ENCODE results near the gene KLHL29.

Gene KLHL29

GRCh38 chr2:23657371-23657770, 272.4 kb downstream of the KLHL29 start:
- TF ChIP-seq MAX (IDR thresholded peaks at IDR 0.05; ENCODE audit: low read depth, low read length) (no peak), CTCF (IDR thresholded peaks at IDR 0.05; ENCODE audit: low read depth, low read length) (no peak), POLR2A (IDR thresholded peaks at IDR 0.05; ENCODE audit: extremely low read depth, insufficient read length) (no peak)
- no peak for DNase-seq (ENCODE audit: low read depth)
- H3K4me3 ChIP-seq (ENCODE audit: low read depth, low read length), result no peak overlapping the region

GRCh38 chr2:23657934-23658333, 273.0 kb downstream of the KLHL29 start:
- DNase-seq (ENCODE audit: low read depth), result no peak
- H3K4me3 ChIP-seq (ENCODE audit: low read depth, low read length), result no peak overlapping the region
- no peak for TF ChIP-seq MYC (IDR thresholded peaks at IDR 0.05; ENCODE audit: low read depth, low read length)
- TF ChIP-seq POLR2A (IDR thresholded peaks at IDR 0.05; ENCODE audit: extremely low read depth, insufficient read length), result no peak
- TF ChIP-seq CTCF (IDR thresholded peaks at IDR 0.05; ENCODE audit: low read depth, low read length), result no peak
- TF ChIP-seq MAX (IDR thresholded peaks at IDR 0.05; ENCODE audit: low read depth, low read length), result no peak

- TF ChIP-seq POLR2A (IDR thresholded peaks at IDR 0.05; ENCODE audit: extremely low read depth, insufficient read length), result no peak
- TF ChIP-seq CTCF (IDR thresholded peaks at IDR 0.05; ENCODE audit: low read depth, low read length), result no peak
- no peak for TF ChIP-seq MAX (IDR thresholded peaks at IDR 0.05; ENCODE audit: low read depth, low read length)
- no peak for TF ChIP-seq MYC (IDR thresholded peaks at IDR 0.05; ENCODE audit: low read depth, low read length)
- H3K4me3 ChIP-seq (ENCODE audit: low read depth, low read length), result no peak overlapping the region
- no peak for DNase-seq (ENCODE audit: low read depth)
Observed at GRCh38 chr2:23658466-23658942, 273.5 kb downstream of the KLHL29 start.

GRCh38 chr2:23659328-23659727, 274.3 kb downstream of the KLHL29 start:
- no peak for DNase-seq (ENCODE audit: low read depth)
- H3K4me3 ChIP-seq (ENCODE audit: low read depth, low read length), result no peak overlapping the region
- no peak for TF ChIP-seq CTCF (IDR thresholded peaks at IDR 0.05; ENCODE audit: low read depth, low read length)
- no peak for TF ChIP-seq POLR2A (IDR thresholded peaks at IDR 0.05; ENCODE audit: extremely low read depth, insufficient read length)
- no peak for TF ChIP-seq MYC (IDR thresholded peaks at IDR 0.05; ENCODE audit: low read depth, low read length)
- TF ChIP-seq MAX (IDR thresholded peaks at IDR 0.05; ENCODE audit: low read depth, low read length), result no peak

GRCh38 chr2:23659773-23660172, 274.8 kb downstream of the KLHL29 start:
- H3K4me3 ChIP-seq (ENCODE audit: low read depth, low read length), result no peak overlapping the region
- no peak for TF ChIP-seq MAX (IDR thresholded peaks at IDR 0.05; ENCODE audit: low read depth, low read length)
- no peak for TF ChIP-seq MYC (IDR thresholded peaks at IDR 0.05; ENCODE audit: low read depth, low read length)
- no peak for TF ChIP-seq POLR2A (IDR thresholded peaks at IDR 0.05; ENCODE audit: extremely low read depth, insufficient read length)
- TF ChIP-seq CTCF (IDR thresholded peaks at IDR 0.05; ENCODE audit: low read depth, low read length), result no peak
- no peak for DNase-seq (ENCODE audit: low read depth)

GRCh38 chr2:23660237-23660636, 275.3 kb downstream of the KLHL29 start:
- TF ChIP-seq POLR2A (IDR thresholded peaks at IDR 0.05; ENCODE audit: extremely low read depth, insufficient read length) (no peak), MAX (IDR thresholded peaks at IDR 0.05; ENCODE audit: low read depth, low read length) (no peak), MYC (IDR thresholded peaks at IDR 0.05; ENCODE audit: low read depth, low read length) (no peak), CTCF (IDR thresholded peaks at IDR 0.05; ENCODE audit: low read depth, low read length) (no peak)
- DNase-seq (ENCODE audit: low read depth), result no peak
- H3K4me3 ChIP-seq (ENCODE audit: low read depth, low read length), result no peak overlapping the region

Measured in NB4 (cell line).